ENCODE measurements around the gene PGAP2.

The PGAP2 gene

DNA sequence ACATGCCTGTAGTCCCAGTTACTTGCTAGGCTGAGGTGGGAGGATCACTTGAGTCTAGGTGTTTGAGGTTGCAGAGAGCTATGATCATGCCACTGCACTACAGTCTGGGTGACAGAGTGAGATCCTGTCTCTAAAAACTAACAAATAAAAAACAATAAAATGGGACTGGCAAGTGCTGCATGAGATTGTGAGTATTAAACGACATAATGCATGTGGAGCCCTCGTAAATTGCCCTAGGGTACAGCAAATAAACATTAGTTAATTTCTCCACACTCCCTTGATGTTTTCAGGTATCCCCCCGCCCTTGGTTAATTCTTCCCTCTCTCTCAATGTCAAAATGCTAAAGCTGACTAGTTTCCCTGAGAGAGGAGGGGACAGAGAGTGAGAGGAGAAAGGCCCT, 37.3 kb downstream of the PGAP2 start:
- H3K4me3 ChIP-seq (replicated peaks; ENCODE audit: low read depth, low read length): no peak overlapping the region
- TF ChIP-seq, protein P1, sequence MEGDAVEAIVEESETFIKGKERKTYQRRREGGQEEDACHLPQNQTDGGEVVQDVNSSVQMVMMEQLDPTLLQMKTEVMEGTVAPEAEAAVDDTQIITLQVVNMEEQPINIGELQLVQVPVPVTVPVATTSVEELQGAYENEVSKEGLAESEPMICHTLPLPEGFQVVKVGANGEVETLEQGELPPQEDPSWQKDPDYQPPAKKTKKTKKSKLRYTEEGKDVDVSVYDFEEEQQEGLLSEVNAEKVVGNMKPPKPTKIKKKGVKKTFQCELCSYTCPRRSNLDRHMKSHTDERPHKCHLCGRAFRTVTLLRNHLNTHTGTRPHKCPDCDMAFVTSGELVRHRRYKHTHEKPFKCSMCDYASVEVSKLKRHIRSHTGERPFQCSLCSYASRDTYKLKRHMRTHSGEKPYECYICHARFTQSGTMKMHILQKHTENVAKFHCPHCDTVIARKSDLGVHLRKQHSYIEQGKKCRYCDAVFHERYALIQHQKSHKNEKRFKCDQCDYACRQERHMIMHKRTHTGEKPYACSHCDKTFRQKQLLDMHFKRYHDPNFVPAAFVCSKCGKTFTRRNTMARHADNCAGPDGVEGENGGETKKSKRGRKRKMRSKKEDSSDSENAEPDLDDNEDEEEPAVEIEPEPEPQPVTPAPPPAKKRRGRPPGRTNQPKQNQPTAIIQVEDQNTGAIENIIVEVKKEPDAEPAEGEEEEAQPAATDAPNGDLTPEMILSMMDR (IDR thresholded peaks at IDR 0.05; ENCODE audit: low read length, missing control alignments): no peak
- DNase-seq (ENCODE audit: low read depth): no peak

DNA sequence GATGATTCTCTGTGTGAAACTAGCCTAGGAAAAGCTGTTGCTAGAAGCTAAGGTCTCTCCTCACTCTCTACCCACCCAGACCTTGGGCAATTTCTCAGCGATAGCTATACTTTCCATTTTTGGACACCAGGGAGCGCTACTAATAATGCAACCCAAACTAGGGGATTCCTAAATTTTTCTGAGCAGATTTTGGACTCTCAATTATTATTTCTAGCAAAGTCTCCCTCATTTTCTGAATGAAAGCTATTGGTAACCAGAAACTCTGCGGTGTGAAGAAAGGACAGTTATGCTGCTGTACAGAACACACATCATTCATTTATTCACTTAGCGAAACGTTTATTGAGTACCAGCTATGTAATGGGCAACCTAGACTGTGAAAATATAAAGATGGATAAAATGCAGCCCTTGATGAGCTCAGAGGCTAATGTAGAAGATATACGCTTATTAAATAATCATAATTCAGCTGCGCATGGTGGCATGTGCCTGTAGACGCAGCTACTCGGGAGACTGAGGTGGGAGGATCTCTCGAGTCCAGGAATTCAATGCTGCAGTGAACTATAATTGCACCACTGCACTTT, 41.0 kb downstream of the PGAP2 start:
- DNase-seq (ENCODE audit: low read depth): peak; percentile 68
- H3K4me3 ChIP-seq (replicated peaks; ENCODE audit: low read depth, low read length): no peak overlapping the region
- TF ChIP-seq, protein P1 (IDR thresholded peaks at IDR 0.05; ENCODE audit: low read length, missing control alignments): peak; percentile 79

DNA sequence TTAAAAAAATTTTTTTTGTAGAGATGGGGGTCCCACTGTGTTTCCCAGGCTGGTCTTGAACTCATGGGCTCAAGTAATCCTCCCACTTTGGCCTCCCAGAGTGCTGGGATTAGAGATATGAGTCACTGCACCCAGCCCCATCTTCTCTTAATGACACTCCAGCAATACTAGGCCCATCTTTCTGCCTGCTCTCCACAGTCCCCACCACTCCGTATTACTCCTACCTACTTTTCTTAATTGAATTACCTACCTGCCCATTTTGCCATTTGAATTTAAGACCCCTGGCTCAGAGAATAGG, 45.1 kb downstream of the PGAP2 start:
- TF ChIP-seq, protein P1 (IDR thresholded peaks at IDR 0.05; ENCODE audit: low read length, missing control alignments): no peak
- no peak overlapping the region for H3K4me3 ChIP-seq (replicated peaks; ENCODE audit: low read depth, low read length)
- no peak for DNase-seq (ENCODE audit: low read depth)

DNA sequence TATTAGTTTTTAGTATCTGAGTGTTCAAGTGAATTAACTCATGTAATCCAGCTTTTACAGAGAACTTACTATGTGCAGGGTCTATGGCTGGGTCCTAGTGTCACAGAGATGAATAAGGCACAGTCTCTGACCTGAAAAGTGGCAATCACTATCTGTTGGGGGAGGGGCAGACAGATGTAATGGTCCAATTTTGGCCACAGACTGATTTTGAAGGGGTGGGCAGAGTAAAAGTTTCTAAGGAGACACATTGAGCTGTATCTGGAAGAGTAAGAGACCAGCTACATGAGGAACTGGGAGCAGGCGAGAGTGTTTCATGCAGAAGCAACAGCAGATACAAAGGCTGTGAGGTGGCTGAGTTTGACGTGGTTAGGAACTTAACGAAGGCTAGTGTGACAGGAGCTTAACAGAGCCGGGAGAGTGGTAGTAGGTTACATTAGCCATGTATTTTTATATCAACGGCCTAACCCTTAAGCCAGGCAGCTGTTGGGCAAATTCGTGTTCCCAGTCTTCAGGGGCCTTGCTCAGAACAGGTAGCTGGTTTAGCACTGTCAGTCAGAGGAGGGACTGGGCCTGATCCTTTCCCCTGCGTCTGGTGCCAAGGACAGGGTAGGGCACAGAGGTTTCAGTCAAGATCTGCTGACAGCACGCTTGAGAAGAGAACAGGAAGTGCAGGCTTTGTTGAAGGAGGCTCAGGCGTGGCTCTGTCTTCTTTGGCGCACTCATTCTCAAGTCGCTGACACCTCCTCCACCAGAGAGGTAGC, 45.7 kb downstream of the PGAP2 start:
- H3K4me3 ChIP-seq (replicated peaks; ENCODE audit: low read depth, low read length): no peak overlapping the region
- DNase-seq (ENCODE audit: low read depth): no peak
- TF ChIP-seq, protein P1 (IDR thresholded peaks at IDR 0.05; ENCODE audit: low read length, missing control alignments): no peak

DNA sequence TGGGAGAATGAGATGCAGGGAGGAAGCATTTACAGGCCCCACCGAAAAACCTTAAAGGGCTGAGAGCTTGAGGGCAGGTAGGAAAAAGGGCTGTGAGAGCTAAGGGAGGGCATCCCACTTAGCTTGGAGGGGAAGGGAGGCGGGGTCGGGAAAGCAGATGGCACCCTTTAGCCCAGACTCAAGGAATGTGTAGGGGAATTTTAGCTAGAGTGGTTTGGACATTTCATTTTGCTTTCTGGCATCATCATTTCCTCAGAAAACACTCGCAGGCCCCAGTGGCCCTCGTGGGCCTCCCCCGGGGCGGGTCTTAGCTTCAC, 46.3 kb downstream of the PGAP2 start:
- no peak for DNase-seq (ENCODE audit: low read depth)
- peak overlapping the region; percentile 86 for H3K4me3 ChIP-seq (replicated peaks; ENCODE audit: low read depth, low read length)
- TF ChIP-seq, protein P1 (IDR thresholded peaks at IDR 0.05; ENCODE audit: low read length, missing control alignments): no peak

DNA sequence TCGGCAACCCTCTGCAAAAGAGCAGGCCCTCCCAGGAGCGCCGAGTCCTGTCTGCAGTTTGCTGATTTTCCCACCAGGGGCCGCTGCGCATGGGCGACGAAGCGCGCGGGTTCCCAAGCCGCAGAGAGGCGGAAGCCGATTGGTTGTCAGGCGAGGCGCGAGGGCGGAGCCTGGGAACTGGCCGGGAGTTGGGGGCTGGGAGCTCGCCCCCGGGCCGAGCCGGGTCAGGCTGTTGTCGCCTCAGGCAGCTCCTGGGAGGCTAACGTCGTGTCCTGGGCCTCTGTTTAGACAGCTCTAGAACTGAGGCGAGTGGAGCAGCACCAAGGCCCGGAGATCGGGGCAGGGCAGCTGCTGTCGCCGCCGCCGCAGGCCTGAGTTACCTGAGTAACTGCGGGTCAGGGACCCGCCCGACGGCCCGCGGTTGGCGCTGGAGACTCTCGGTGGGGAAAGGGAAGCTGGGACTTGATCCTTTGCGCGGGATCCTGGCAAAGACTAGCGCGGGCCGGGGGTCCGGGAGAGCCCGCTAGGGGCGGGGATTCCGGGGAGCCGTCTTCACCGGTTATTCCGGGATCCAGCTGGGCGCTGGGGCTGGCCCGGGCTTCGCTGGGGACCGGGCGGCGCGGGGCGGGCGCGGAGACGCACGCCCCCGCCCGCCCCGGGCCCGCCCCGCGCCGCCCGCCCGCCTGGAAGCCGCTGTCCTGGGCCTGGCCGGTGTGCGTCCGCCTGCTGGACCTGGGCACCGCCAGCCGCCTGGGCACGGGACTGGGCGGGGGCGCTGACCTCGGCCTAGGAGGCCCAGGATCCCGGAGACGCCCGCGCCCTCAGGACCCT, 46.8 kb downstream of the PGAP2 start, which contains the start of gene STIM1:
TSS of gene STIM1 (plus strand) at position 688 of the 831 bp plus-strand sequence. CDS start 607 bp downstream, outside the sequence.
- DNase-seq (ENCODE audit: low read depth): peak; percentile 95
- H3K4me3 ChIP-seq (replicated peaks; ENCODE audit: low read depth, low read length): peak within 1 kb of the TSS; percentile 86
- TF ChIP-seq, protein P1 (IDR thresholded peaks at IDR 0.05; ENCODE audit: low read length, missing control alignments): peak; percentile 79

Measured in fibroblast of pulmonary artery (primary cell).